ENCODE data around the gene ZNF865.

GRCh38 chr19:55581823-55582223 lies 23.6 kb upstream of the ZNF865 start:
- TF ChIP-seq POLR2A (IDR thresholded peaks at IDR 0.05) = no peak
- no peak for TF ChIP-seq EP300 (IDR thresholded peaks at IDR 0.05)

Data from ovary (tissue), 1 donor.